Medulla oblongata (tissue), 1 donor: ENCODE data around the gene UNG.

Experiments used
- DNase-seq: peaks from one replicate; pipeline ENCODE4 v3.0.0-alpha.2; 2015; ENCODE audit errors: extremely low spot score

The UNG gene

GRCh38 chr12:109088818-109089217 lies 8.6 kb upstream of the UNG start:
- no peak for DNase-seq

DNA sequence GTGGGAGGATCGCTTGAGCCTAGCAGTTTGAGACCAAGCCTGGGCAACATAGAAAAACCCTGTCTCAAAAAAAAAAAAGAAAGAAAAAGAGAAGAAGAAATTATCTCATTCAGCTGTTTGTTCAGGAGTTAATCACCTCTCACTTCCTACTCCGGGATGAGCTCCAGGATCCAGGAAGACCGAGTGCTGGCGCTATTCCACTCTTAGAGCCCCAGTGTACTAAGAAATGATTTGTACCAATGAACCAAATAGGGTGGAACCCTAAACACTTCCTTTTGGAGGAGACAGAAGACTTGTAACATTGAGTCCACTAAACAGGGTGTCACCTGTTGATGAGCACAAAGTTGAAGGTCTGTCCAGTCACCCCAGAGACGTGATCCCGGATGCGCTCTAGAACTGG lies 7.7 kb upstream of the UNG start:
- DNase-seq, result no peak

DNA sequence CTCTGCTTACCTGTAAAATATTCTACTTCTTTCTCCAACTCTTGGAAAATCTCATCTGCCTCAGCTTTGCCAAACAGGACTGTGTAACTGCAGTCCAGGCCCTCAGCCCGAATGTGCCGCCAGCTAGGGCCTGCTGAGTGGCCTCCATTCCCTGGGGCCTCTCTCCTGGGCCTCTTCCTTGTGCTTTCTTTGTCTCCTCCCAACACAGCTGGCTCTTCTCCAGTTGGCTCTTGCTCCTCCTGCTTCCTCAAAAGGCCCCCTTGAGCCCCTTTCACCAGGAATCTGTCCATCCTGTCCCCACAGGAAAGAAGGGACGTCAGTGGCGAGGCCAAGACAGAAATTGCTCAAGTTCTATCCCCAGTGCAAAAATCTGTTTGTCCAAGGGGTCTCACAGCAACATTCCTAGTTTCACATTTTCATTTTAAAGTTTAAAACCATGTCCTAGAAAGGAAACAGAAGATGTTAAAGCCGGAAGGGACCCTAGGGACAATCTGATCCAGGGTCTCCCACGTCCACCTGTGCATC lies 4.8 kb upstream of the UNG start:
- no peak for DNase-seq

GRCh38 chr12:109093022-109093918 lies 4.1 kb upstream of the UNG start, which contains the start of gene ALKBH2:
ALKBH2 (minus strand) TSS chr12:109093472; CDS start chr12:109092786, 686 bp downstream.
- peak; percentile 96 for DNase-seq

GRCh38 chr12:109097140-109097434 lies 310 bp upstream of the UNG start:
- DNase-seq, result no peak

GRCh38 chr12:109098183-109098604 lies 797 bp downstream of the UNG start:
- DNase-seq, result no peak

DNA sequence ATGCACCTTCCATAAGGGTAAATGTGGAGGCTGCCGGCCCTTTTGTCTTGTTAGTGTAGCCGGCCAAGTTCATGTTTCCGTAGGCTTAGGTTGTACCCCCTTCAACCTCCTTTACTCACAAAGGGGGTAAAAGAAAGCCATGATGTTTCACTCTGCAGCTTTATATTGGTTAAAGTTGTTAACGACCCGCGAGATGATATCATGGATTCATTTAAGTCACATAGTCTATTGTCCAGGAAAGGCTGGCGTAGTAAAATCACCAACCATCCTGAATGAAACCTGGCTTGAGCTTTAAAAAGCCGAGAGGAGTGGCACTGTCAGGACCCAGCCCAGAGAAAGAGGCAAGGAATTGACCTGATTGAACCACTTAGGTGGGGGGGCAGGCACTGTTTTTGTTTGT lies 1.3 kb downstream of the UNG start:
- peak; percentile 9 for DNase-seq

DNA sequence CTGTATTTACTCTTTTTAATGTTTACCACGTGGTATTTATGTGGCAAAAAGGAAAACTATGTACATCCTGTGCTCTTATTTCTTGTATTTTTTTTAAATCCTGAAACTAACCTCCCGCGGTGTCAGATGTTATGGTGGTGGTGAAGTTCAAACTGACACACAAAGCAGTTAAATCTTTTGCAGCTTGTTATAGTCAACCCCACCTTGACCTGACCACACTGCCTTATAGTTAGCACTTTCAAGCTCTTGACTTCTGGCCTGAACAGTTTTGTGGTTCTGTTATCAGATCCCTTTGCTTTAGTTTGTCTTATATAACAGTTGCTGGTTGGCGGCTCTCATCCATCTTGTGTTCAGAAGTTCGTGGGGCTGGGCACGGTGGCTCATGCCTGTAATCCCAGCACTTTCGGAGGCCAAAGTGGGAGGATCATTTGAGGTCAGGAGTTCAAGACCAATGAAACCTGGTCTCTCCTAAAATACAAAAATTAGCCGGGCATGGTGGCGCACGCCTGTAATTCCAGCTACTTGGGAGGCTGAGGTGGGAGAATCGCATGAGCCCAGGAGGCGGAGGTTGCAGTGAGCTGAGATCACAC lies 2.1 kb downstream of the UNG start:
- DNase-seq, result no peak

- no peak for DNase-seq
Measured at GRCh38 chr12:109100741-109101140, 3.3 kb downstream of the UNG start.

GRCh38 chr12:109102491-109102890 lies 5.1 kb downstream of the UNG start:
- no peak for DNase-seq

- no peak for DNase-seq
Measured at GRCh38 chr12:109105176-109105575, 7.8 kb downstream of the UNG start.

DNA sequence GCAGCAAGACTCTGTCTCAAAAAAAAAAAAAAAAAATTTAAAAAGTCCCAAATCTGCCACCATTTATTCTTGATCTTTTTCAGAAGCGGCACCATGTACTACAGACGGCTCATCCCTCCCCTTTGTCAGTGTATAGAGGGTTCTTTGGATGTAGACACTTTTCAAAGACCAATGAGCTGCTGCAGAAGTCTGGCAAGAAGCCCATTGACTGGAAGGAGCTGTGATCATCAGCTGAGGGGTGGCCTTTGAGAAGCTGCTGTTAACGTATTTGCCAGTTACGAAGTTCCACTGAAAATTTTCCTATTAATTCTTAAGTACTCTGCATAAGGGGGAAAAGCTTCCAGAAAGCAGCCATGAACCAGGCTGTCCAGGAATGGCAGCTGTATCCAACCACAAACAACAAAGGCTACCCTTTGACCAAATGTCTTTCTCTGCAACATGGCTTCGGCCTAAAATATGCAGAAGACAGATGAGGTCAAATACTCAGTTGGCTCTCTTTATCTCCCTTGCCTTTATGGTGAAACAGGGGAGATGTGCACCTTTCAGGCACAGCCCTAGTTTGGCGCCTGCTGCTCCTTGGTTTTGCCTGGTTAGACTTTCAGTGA lies 12.5 kb downstream of the UNG start:
- DNase-seq, result peak; percentile 35

GRCh38 chr12:109110988-109111495 lies 13.6 kb downstream of the UNG start:
- DNase-seq, result peak; percentile 93

- DNase-seq, result no peak
Measured at GRCh38 chr12:109112720-109113465, 15.5 kb downstream of the UNG start.

DNA sequence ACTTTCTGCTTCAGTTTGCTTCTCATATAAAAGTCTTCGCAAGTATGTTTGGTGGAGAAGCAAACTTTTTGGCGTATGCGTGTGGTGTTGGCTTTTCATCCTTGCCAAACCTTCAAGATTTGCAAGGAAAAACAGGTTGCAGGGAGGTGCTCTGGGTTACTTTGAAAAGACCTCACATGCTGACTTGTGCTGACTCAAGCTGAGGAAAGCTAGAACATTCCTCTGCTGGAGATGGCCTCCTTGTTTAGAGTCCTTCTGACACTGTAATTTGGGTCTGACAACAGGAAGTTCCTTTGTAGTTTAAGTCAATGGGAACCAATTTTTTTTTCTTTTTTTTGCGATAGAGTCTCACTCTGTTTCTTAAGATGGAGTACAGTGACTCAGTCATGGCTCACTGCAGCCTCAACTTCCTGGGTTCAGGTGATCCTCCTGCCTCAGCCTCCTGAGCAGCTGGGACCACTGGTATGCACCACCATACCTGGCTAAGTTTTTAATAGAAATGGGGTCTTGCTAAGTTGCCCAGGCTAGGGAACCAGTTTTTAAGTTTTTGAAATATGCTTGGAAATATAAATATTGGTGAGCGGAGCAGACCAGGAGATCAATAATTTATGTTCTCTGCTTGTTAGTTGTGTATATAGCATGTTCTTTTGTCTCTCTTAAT lies 16.4 kb downstream of the UNG start:
- DNase-seq, result peak; percentile 28

DNA sequence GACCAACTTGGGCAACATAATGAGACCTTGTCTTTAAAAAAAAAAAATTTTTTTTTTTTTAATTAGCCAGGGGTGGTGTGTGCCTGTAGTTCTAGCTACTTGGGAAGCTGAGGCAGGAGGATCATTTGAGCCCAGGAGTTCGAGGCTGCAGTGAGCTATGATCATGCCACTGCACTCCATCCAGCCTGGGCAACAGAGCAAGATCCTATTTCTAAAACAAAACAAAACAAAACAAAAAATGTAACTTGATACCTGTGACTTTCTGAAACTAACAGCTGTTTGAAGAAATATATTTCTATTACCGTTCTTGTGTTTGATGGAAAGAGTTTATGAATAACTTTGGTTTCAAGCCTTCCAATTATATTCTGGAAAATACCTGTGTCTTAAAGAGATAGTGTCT lies 17.2 kb downstream of the UNG start:
- DNase-seq, result no peak

DNA sequence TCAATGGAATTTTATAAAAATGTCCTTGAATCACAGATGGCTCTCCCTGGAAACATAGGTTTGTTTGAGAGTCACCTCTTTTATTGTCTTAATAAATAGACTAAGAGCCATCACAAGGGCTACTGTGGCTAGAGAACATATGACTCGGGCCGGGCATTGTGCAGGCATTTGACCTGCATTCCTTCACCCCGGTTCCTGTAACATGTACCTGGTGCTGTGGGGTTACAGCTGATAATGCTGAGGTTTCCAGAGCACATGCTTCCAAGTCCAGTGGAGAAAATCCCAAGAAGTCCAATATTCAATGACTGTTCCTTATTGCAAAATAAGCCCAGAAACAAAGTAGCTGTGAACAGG lies 18.0 kb downstream of the UNG start:
- no peak for DNase-seq

- peak; percentile 87 for DNase-seq
Measured at GRCh38 chr12:109115758-109116610, 18.6 kb downstream of the UNG start, which contains the start of gene ACACB. ACACB (plus strand) TSS chr12:109116587; CDS start chr12:109139406, 22,819 bp downstream.

- DNase-seq, result no peak
Measured at GRCh38 chr12:109116611-109116949, 19.2 kb downstream of the UNG start.

- DNase-seq, result no peak
Measured at GRCh38 chr12:109120095-109120494, 22.7 kb downstream of the UNG start.
